HG03565 (cell line): ENCODE results near the gene OSBPL9.

Experiments
- ATAC-seq: cut with Tn5 transposase; IDR thresholded peaks from one replicate; pipeline ENCODE4 v1.9.1; 2021; ENCODE audit warnings: mild to moderate bottlenecking, moderate library complexity; ENCODE audit not compliant: unreplicated experiment

The OSBPL9 gene, protein sequence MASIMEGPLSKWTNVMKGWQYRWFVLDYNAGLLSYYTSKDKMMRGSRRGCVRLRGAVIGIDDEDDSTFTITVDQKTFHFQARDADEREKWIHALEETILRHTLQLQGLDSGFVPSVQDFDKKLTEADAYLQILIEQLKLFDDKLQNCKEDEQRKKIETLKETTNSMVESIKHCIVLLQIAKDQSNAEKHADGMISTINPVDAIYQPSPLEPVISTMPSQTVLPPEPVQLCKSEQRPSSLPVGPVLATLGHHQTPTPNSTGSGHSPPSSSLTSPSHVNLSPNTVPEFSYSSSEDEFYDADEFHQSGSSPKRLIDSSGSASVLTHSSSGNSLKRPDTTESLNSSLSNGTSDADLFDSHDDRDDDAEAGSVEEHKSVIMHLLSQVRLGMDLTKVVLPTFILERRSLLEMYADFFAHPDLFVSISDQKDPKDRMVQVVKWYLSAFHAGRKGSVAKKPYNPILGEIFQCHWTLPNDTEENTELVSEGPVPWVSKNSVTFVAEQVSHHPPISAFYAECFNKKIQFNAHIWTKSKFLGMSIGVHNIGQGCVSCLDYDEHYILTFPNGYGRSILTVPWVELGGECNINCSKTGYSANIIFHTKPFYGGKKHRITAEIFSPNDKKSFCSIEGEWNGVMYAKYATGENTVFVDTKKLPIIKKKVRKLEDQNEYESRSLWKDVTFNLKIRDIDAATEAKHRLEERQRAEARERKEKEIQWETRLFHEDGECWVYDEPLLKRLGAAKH

DNA sequence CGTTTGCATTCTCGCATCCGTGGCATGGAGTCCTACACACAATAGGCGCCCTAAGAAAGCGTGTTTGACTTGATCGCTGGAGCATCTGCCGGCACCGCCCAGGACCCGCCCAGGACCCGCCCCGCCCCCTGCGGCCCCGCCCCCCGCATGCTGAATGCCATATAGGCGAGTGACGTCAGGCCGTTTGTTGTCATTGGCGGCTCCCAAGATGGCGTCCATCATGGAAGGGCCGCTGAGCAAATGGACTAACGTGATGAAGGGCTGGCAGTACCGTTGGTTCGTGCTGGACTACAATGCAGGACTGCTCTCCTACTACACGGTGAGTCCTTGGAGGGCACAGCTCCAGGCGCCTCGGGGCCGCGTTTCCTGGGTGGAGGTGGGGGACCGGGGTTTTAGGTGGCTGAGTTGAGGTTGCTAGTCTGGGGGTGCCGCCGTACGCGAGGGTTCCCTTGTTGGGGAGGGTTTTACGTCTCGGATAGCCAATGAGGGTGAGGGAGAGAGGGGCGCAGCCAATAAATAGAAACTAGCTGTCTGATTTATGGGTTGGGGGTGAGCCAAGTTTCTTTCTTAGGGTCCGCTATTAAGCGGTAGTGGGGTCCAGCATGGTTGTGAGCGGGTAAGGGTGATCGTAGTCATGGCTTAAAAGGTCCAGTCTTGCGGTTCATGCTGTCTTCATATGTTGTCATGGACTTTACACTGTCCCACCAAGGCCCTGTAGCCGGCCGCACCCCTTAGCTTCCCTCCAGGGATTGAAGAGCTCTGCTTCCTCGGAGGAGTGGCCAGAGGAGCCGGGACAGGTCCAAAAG, at the start of gene OSBPL9:
TSS of gene OSBPL9 (plus strand) at position 190 of the 806 bp plus-strand sequence. CDS start at position 209, 19 bp downstream.
- ATAC-seq: peak; percentile 80

DNA sequence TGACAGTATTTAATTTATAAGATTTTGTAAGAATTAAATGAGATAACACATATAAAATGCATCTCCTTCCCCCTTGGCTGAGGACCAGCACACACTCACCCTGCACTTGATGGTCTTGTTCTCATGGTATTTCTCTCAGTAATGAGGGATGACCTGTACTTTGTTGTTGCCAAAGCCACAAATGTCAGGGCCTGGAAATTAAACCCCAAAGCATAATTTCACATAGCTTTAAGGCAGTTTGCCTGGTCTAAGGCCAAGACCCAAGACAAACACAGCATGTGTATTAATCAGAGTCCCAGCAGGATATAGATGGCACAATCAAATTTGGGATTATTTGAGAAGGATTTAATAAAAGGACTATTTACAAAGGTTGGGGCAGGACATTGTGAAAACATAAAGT, 49.2 kb upstream of the OSBPL9 start:
- ATAC-seq: no peak

DNA sequence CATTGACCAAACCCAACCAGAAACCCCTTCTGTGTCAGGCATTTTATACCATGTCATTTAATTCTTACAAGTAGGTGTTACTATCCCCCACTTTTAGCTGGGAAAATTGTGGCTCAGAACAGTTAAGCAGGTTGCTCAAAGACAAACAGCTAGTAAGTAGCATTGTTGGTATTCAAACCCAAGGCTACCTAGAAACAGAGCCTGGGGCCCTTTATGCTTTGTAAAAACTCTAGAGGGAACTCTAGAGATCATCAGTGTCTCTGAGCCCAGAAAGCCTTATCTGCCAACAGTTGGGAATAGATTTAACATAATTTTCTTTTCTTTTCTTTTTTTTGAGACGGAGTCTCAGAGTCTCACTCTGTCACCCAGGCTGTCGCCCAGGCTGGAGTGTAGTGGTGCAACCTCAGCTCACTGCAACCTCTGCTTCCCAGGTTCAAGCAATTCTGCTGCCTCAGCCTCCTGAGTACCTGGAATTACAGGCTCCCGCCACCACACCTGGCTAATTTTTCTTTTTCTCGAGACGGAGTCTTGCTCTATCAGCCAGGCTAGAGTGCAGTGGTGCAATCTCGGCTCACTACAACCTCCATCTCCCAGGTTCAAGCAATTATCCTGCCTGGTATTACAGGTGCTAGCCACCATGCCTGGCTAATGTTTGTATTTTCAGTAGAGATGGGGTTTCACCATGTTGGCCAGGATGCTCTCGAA, 48.5 kb upstream of the OSBPL9 start:
- no peak for ATAC-seq

DNA sequence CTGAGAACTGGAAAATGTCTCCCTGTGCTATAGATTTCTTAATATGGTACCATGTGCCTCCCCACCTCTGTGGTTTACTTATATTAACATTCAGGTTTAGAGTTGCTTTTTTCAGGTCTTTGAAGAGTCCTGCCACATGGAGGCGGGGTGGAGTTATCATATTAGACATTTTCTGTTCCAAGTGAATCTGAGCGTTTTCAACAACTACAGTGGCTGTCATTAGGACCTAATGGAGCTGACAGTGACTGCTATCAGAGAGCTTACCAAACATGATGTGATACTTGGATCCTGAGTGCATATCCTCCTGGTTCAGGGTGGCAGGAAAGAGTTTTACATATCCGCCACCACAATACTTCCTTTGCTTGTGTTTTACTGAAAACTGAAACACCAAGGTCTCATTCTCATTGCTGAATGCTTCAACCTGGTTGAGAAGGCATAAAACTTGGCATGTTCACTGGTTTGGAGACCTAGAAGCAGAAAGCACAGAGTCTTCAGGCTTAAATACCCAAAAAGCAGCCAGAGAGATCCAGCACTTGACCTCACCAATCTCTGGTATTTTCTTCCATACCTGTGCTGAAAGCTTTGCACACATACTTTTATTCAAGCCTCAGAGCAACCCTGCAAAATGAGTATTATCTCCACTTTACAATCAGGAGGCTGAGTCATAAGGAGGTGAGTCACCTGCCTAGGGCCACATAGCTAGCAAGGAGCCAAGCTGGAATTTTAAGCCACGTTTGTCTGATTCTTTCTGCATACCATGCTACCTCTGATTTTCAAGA, 47.4 kb upstream of the OSBPL9 start:
- ATAC-seq: peak; percentile 73

DNA sequence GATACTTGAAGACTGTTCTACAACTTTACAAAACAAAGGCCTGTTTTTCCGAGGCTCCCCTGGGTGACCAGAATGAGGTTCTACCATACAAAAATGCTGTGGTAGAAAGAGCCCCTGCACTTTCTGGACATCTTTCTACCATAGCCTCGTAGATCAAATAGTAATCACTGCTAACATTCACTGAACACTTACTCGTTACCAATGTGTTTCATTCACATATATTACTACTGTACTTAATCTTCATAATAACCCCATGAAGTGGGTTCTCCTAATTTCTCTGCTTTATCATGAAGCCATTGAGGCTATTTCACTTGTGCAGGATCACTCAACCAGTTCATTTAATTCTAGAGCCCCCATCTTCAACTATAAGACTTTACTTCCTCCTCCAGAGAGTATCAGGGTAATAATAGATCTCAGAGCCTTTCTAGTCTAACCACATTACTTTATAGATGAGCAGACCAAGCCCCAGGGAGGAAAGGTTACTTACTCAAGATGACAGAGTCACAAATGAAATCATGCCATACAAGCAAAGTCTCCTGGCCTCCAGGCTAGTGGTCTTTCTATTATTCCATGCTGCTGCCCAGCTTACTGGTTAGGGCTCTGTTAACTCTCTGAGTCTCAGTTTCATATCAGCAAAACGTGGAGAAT, 46.7 kb upstream of the OSBPL9 start:
- peak; percentile 48 for ATAC-seq

DNA sequence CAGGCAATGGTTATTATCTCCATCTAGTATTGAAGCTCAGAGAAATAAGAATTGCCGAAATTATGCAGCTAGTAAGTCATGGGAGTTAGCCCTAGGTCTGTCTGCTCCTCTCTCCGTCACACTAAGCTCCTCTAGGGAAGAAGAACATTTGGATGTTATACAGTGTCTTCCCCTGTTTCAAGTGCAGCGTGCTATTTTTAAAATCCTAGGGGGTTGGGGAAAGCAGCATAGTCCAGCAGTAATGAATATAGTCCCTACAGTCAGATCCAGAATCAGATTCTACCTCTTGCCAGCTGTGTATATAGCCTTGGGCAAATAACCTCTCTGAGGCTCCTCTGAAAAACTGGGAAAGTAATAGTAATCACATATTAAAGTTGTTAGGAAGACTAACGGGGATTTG, 44.5 kb upstream of the OSBPL9 start:
- ATAC-seq: no peak

DNA sequence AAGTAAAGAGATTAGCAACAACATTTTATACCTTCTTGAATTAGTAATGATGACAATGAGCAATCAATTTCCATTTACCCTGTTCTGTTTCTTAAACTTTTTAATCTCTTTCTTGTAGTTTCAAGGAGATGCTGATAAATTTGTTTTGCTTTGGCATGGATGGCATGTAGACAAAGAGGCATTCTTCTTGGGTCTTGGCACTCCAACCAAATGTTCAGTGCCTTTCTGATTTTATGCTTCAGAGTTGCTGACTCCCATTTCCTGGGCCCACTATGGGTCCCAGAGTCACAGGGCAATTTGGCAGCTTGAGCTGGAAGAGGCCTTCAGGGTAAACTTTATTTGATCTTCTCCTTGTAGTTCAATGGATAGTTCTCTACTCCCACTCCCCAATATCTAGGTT, 42.1 kb upstream of the OSBPL9 start:
- no peak for ATAC-seq

DNA sequence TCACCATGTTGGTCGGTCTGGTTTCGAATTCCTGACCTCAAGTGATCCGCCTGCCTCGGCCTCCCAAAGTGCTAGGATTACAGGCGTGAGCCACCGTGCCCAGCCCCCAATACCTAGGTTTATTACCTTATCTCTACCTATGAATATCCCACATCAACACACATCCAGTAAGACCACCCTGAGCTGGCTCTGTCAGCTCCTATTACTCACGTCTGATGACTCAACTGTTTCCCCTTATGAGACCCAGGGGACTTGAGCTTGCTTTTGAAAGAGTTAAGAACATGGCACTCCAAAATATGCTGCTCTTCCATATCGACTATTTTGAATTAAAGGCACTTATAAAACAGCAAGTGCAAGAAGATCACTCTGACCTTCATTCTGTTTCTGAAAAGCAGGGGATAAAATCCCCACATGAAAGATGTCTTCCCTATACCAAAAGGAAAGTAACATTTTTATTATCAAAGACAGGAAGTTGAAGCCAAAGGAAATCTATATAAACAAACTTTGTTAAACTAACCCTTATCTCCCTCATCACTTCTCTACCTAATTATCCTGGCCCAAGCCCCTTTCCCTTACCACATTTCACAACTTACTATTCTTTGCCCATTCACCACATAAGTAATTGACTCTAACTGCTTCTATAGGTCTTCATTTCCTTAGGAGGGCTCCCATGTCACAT, 41.3 kb upstream of the OSBPL9 start:
- ATAC-seq: no peak

DNA sequence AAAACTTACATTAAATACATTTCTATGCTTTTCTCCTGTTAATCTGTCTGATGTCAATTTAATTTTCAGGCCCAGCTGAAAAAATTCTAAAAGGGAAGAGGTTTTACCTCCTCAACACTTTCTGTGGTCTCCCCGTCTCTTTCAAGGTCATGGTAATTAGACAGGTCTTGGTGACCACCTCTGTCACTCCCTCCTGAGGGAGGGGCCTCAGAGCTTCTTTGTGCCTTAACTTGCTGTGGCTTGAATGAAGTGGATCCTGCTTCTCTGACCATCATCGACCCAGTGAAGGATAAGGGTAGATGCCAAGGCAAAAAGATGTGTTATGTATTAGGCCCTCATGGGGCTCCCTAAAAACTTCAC, 40.8 kb upstream of the OSBPL9 start:
- no peak for ATAC-seq

DNA sequence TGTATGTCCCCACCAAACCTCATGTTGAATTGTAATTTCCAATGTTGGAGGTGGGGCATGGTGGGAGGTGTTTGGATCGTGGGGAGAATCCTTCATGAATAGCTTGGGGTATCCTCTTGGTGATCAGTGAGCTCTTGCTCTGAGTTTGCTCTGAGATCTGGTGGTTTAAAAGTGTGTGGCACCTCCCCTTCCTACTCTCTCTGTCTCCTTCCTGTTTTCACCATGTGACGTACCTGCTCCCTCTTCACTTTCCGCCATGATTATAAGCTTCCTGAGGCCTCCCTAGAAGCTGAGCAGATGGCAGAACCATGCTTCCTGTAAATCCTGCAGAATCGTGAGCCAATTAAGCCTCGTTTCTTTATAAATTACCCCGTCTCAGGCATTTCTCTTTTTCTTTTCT, 40.0 kb upstream of the OSBPL9 start:
- no peak for ATAC-seq

DNA sequence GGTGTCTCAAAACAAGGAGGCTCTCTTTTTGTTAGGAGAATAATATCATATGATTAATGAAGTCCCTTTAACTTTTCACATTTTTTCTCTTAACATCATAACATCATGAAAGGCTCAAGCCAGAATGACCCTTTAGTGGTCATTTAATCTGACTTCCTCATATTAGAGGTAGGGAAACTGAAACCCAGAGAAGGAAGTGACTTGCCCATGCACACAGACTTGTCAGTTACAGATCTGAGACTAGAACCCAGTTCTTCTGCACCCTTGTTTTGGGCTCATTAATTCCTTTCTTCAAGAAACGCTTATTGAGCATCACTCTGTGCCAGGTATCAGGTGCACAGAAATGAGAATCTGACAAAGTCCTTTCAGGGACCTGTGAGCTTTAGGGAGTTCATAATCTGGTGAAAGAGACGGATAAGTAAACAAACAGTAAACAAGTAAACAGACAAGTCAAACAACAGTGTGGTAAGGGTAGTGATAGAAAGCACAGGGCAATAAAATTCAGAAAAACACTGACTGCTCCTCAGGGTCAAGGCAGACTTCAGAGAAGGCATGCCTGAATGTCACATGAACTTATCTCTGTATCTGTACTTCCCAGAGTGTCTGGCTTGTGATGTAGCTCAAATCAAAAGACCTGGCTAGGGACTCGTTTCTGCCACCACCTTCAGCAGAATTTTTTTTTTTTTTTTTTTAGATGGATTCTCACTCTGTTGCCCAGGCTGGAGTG, 38.3 kb upstream of the OSBPL9 start:
- ATAC-seq: peak; percentile 72

DNA sequence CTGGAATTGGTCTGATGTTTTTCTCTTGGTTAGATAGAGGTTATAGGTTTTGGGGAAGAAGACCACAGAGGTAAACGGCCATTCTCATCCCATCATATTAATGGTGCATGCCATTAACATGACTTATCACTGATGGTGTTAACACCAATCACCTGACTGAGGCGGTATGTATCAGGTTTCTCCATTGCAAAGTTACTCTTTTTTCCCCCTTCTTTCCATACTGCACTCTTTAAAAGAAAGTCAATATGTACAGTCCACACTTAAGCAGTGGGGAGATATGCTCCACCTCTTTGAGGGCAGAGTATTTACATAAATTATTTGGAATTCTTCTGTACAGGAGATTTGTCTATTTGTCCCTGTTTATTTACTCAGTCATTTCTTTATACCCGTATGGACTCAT, 35.7 kb upstream of the OSBPL9 start:
- no peak for ATAC-seq

DNA sequence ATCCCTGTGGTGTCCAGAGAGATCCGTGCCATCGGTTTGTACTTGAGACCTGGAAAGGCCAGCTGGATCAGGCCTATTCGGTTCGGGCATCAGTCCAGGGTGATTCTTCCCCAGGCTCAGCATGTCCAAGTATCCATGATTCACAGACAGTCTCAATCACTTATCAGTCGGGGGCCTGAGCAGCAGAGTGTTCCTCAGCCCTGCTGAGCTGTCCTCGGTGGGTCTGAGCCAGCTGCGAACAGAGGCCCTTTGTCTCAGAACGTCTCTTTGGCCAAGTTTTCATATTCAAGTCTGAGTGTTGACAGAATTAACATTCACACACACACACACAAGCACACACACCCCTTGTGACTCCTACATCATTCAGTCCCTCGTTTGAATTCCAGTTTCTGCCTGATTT, 33.4 kb upstream of the OSBPL9 start:
- no peak for ATAC-seq

DNA sequence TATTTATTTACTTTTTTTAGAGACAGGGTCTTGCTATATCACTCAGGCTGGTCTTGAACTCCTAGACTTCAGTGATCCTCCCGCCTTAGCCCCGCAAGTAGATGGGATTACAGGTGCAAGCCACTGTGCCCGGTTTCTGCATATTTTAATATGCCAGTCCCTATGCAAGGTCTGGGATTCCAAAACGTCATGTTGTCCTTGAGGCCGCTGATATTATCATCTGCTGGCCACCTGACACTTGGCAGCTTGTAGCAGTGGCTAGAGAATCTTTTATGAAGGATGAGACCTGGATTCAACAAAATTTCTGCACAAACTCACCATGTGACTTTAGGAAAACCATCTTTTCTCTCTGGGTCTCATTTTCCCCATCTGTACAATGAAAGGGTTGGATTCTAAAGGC, 32.9 kb upstream of the OSBPL9 start:
- ATAC-seq: no peak

DNA sequence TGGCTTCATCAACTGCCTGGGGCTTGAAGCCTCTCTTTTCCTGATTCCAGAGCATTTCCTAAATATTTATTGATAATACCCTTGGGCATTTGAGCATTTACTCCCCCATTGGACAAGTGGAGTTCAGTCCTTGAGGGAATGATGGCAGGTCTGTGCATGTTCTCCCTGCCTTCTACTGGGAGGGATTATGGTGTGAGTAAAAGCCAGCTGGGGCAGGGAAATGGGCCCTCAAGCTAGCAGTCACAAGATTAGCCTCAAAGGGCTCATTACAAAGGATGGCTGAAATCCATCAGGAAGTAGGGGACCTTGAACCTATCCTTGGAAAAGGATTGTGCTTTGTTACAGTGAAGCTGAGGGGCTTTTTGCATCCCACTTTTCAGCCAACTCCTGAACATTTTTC, 24.2 kb upstream of the OSBPL9 start:
- ATAC-seq: no peak

DNA sequence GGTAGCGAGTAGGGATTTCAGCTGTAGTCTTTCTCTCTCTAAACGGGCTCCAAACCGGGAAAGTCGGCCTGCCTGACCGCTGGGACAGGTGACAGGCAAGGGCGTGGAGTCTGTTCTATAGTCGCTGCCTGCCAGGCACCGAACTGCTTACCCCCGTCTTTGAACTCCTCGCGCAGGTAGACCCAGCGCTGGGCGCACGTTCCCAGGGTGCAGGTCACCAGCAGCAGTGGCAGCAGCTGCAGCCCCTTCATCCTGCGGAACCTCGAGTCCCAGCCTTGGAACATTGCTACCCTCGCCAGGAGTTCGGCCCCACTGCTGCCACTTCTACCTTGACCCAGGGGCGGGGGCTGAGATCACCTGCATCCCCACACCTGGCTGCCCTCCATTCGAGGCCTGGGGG, 22.2 kb upstream of the OSBPL9 start:
- no peak for ATAC-seq

DNA sequence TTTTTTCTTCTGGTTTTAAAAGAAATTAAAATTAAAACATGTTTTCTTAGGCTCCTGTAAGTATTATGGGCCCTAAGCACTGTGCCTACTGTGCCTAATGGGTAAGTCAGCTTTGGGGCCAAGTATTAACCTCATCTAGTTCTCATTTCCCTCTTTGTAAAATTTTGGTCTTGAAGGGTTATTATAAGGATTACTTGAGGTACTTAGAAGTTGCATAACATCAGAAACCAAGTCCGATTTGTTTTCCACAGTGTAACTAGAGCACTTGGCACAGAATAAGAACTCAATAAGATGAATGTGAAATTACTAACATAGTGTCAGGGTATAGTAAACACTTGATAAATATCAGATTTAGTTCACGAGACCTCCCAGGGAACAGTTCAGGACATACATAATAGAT, 16.4 kb upstream of the OSBPL9 start:
- ATAC-seq: no peak

DNA sequence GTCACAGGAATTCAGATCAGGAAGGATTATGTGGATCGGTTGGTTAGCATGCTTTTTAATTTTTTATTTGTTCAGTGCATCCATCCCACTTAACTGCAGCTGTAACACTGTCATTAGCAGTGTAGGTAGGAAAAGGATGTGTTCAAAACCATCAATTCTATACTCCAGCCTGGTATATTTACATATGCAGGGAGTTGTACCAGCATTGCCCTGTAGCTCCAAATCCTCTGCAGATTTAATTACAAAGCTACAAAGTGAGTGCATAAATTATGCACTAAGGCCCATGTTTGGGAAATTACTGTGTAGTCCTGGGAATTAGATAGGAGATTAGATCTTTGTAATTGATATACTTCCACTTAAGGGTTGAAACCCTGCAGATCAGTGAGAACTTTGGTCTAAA, 15.9 kb upstream of the OSBPL9 start:
- ATAC-seq: no peak
